Measurements from ENCODE around the gene LRRN4CL. TPM values are rescaled to one million over a fixed set of nuclear protein-coding genes. Genes with fewer than 3 reads are reported as not detected.
A peak's percentile ranks its signal among the peaks of the same experiment; 100 is the strongest.

Gene LRRN4CL
- total and polyA plus RNA-seq, 2 experiments from 2014 or later: 1.9 TPM; not detected in 1

GRCh38 chr11:62713343-62713742, 24.0 kb upstream of the LRRN4CL start:
- no peaks in the 10 kb centered on the region for H3K27me3 ChIP-seq
- H3K9me3 ChIP-seq (ENCODE audit: low read depth): no peaks in the 10 kb centered on the region
- peak overlapping the region; percentile 38 for H3K27ac ChIP-seq
- DNase-seq (ENCODE audit: low read depth in 1 of 2, low spot score in 1 of 2): no peak
- peaks cover 66% of the 10 kb centered on the region for H3K36me3 ChIP-seq
- TF ChIP-seq CTCF (IDR thresholded peaks at IDR 0.05; ENCODE audit: low read depth, low read length): no peak
- H3K4me3 ChIP-seq: no peak overlapping the region
- H3K4me1 ChIP-seq (ENCODE audit: low read depth): peaks cover 8% of the 10 kb centered on the region

- Histone ChIP-seq H3K27ac (peak overlapping the region; percentile 38), H3K27me3 (no peaks in the 10 kb centered on the region), H3K9me3 (ENCODE audit: low read depth) (no peaks in the 10 kb centered on the region), H3K4me1 (ENCODE audit: low read depth) (peaks cover 11% of the 10 kb centered on the region), H3K36me3 (peaks cover 61% of the 10 kb centered on the region), H3K4me3 (no peak overlapping the region)
- no peak for DNase-seq (ENCODE audit: low read depth in 1 of 2, low spot score in 1 of 2)
- TF ChIP-seq CTCF (IDR thresholded peaks at IDR 0.05; ENCODE audit: low read depth, low read length): no peak
Observed at GRCh38 chr11:62712861-62713260, 23.5 kb upstream of the LRRN4CL start.

- peaks cover 11% of the 10 kb centered on the region for H3K4me1 ChIP-seq (ENCODE audit: low read depth)
- no peak for DNase-seq (ENCODE audit: low read depth in 1 of 2, low spot score in 1 of 2)
- peaks cover 56% of the 10 kb centered on the region for H3K36me3 ChIP-seq
- no peak overlapping the region for H3K27ac ChIP-seq
- no peak for TF ChIP-seq CTCF (IDR thresholded peaks at IDR 0.05; ENCODE audit: low read depth, low read length)
- H3K27me3 ChIP-seq: no peaks in the 10 kb centered on the region
- no peaks in the 10 kb centered on the region for H3K9me3 ChIP-seq (ENCODE audit: low read depth)
- H3K4me3 ChIP-seq: no peak overlapping the region
Observed at GRCh38 chr11:62712276-62712812, 23.0 kb upstream of the LRRN4CL start.

- TF ChIP-seq CTCF (IDR thresholded peaks at IDR 0.05; ENCODE audit: low read depth, low read length): no peak
- DNase-seq (ENCODE audit: low read depth in 1 of 2, low spot score in 1 of 2): peak in 1 of 2 donors; percentile 48
- Histone ChIP-seq H3K9me3 (ENCODE audit: low read depth) (no peaks in the 10 kb centered on the region), H3K27ac (peak overlapping the region; percentile 99), H3K27me3 (no peaks in the 10 kb centered on the region), H3K36me3 (peaks cover 32% of the 10 kb centered on the region), H3K4me1 (ENCODE audit: low read depth) (peaks cover 25% of the 10 kb centered on the region), H3K4me3 (peak overlapping the region; percentile 32)
Observed at GRCh38 chr11:62710001-62710345, 20.6 kb upstream of the LRRN4CL start.

- peaks cover 25% of the 10 kb centered on the region for H3K4me1 ChIP-seq (ENCODE audit: low read depth)
- TF ChIP-seq CTCF (IDR thresholded peaks at IDR 0.05; ENCODE audit: low read depth, low read length): no peak
- peaks cover 27% of the 10 kb centered on the region for H3K36me3 ChIP-seq
- H3K9me3 ChIP-seq (ENCODE audit: low read depth): no peaks in the 10 kb centered on the region
- peak; percentile 99 for DNase-seq (ENCODE audit: low read depth in 1 of 2, low spot score in 1 of 2)
- H3K27ac ChIP-seq: peak overlapping the region; percentile 99
- H3K27me3 ChIP-seq: no peaks in the 10 kb centered on the region
- peak overlapping the region; percentile 32 for H3K4me3 ChIP-seq
Observed at GRCh38 chr11:62709247-62710000, 20.1 kb upstream of the LRRN4CL start.

Data from cardiac muscle cell (in vitro differentiated cells and primary cell).